Mesenchymal stem cell (in vitro differentiated cells and primary cell): Measurements from ENCODE around the gene XPA.

Experiments used
- DNase-seq: peaks from one replicate; pipeline ENCODE4 v3.0.0-alpha.2; 2013
- H2AFZ ChIP-seq: one replicate; pipeline ENCODE4 v1.6.1; 2013; ENCODE audit warnings: low read depth, mild to moderate bottlenecking, control low read depth, inconsistent platforms, low read length, moderate library complexity
- H2AK5ac ChIP-seq: 2 replicates; pipeline ENCODE4 v1.6.1; 2013; ENCODE audit warnings: low read length, moderate library complexity, mild to moderate bottlenecking, inconsistent platforms; ENCODE audit not compliant: severe bottlenecking
- H2BK120ac ChIP-seq: one replicate; pipeline ENCODE4 v1.6.1; 2013; ENCODE audit warnings: low read depth, mild to moderate bottlenecking, inconsistent platforms, low read length, moderate library complexity
- H2BK12ac ChIP-seq, 2 experiments: one replicate each; pipeline ENCODE4 v1.6.1; 2013; ENCODE audit warnings: inconsistent platforms in 2 of 2, low read length in 2 of 2, mild to moderate bottlenecking in 2 of 2, moderate library complexity in 2 of 2, control low read depth in 1 of 2
- H2BK15ac ChIP-seq: one replicate; pipeline ENCODE4 v1.6.1; 2013; ENCODE audit warnings: mild to moderate bottlenecking, low read depth, inconsistent platforms; ENCODE audit not compliant: poor library complexity, severe bottlenecking
- H2BK5ac ChIP-seq: 2 replicates; pipeline ENCODE4 v1.6.1; 2013; ENCODE audit warnings: low read depth, mild to moderate bottlenecking, low read length, control low read depth, inconsistent platforms; ENCODE audit not compliant: poor library complexity, severe bottlenecking
- H3K14ac ChIP-seq, 2 experiments: one replicate each; pipeline ENCODE4 v1.6.1; 2013; ENCODE audit warnings: inconsistent platforms in 2 of 2, low read length in 2 of 2, control low read depth in 1 of 2, mild to moderate bottlenecking in 1 of 2, moderate library complexity in 1 of 2
- H3K18ac ChIP-seq, 2 experiments: one replicate each; pipeline ENCODE4 v1.6.1; 2013; ENCODE audit warnings: inconsistent platforms in 2 of 2, low read length in 2 of 2, control low read depth in 1 of 2, low read depth in 1 of 2, mild to moderate bottlenecking in 1 of 2
- H3K23ac ChIP-seq, 2 experiments: one replicate each; pipeline ENCODE4 v1.6.1; 2013; ENCODE audit warnings: inconsistent platforms in 2 of 2, low read length in 2 of 2, mild to moderate bottlenecking in 2 of 2, moderate library complexity in 2 of 2, control low read depth in 1 of 2
- H3K27ac ChIP-seq: 2 replicates; pipeline ENCODE4 v1.5.1; 2013; ENCODE audit warnings: mild to moderate bottlenecking, moderate library complexity, low read length, control low read depth, inconsistent platforms; ENCODE audit not compliant: poor library complexity, severe bottlenecking
- H3K27me3 ChIP-seq, 2 experiments: 2 replicates each; pipeline versions ENCODE4 v1.6.1 to v1.7.0; 2013; ENCODE audit warnings: low read length in 2 of 2, mild to moderate bottlenecking in 2 of 2, moderate library complexity in 2 of 2, control low read depth in 1 of 2, inconsistent platforms in 1 of 2; ENCODE audit not compliant: control insufficient read depth in 1 of 2, insufficient read depth in 1 of 2
- H3K36me3 ChIP-seq, 2 experiments: 2 replicates each; pipeline versions ENCODE4 v1.6.1 to v1.7.0; 2013; ENCODE audit warnings: low read length in 2 of 2, control low read depth in 1 of 2, inconsistent platforms in 1 of 2, low read depth in 1 of 2, mild to moderate bottlenecking in 1 of 2; ENCODE audit not compliant: insufficient read depth in 2 of 2, control insufficient read depth in 1 of 2
- H3K4ac ChIP-seq, 2 experiments: one replicate each; pipeline ENCODE4 v1.6.1; 2013; ENCODE audit warnings: inconsistent platforms in 2 of 2, low read length in 2 of 2, mild to moderate bottlenecking in 2 of 2, moderate library complexity in 2 of 2, control low read depth in 1 of 2, low read depth in 1 of 2
- H3K4me1 ChIP-seq: 2 replicates; pipeline ENCODE4 v1.6.1; 2013; ENCODE audit warnings: low read depth, low read length, control low read depth; ENCODE audit not compliant: control insufficient read depth, insufficient read depth
- H3K4me2 ChIP-seq: 2 replicates; pipeline ENCODE4 v1.6.1; 2013; ENCODE audit warnings: low read length, mild to moderate bottlenecking, inconsistent platforms; ENCODE audit not compliant: poor library complexity, severe bottlenecking
- H3K4me3 ChIP-seq, 2 experiments: 2 replicates each; pipeline versions ENCODE4 v1.5.1 to v1.7.0; 2013; ENCODE audit warnings: low read length in 2 of 2, mild to moderate bottlenecking in 2 of 2, control low read depth in 1 of 2, low read depth in 1 of 2; ENCODE audit not compliant: insufficient read depth in 1 of 2
- H3K79me1 ChIP-seq: replicated peaks from 2 replicates; pipeline ENCODE4 v1.6.1; 2013; ENCODE audit warnings: mild to moderate bottlenecking, control low read depth, low read length, inconsistent platforms; ENCODE audit not compliant: poor library complexity, severe bottlenecking
- H3K9ac ChIP-seq: 2 replicates; pipeline ENCODE4 v1.7.0; 2013; ENCODE audit warnings: mild to moderate bottlenecking, low read length, moderate library complexity
- H3K9me3 ChIP-seq: 2 replicates; pipeline ENCODE4 v1.7.0; 2013; ENCODE audit warnings: mild to moderate bottlenecking, low read length; ENCODE audit not compliant: control insufficient read depth
- H4K8ac ChIP-seq: one replicate; pipeline ENCODE4 v1.6.1; 2013; ENCODE audit warnings: inconsistent platforms, mild to moderate bottlenecking, low read length, moderate library complexity
- H4K91ac ChIP-seq: one replicate; pipeline ENCODE4 v1.6.1; 2013; ENCODE audit warnings: mild to moderate bottlenecking, low read length, inconsistent platforms
- WGBS: methylation state at CpG from one replicate; pipeline ENCODE4 v1.1.7; 2013; ENCODE audit warnings: mixed read lengths; 5-methylcytosine and 5-hydroxymethylcytosine counted together

XPA gene

GRCh38 chr9:97627624-97628023 is 69.5 kb downstream of the XPA start:
- no peak overlapping the region for H3K4ac ChIP-seq
- no peak overlapping the region for H3K27ac ChIP-seq
- H3K18ac ChIP-seq: no peak overlapping the region
- peak overlapping the region in 1 of 2 experiments; percentile 46 for H3K4me3 ChIP-seq
- DNase-seq: peak; percentile 64
- H3K4me2 ChIP-seq: no peak overlapping the region
- peaks cover 30% of the 10 kb centered on the region for H3K79me1 ChIP-seq
- no peak overlapping the region for H2BK120ac ChIP-seq
- no peak overlapping the region for H2AK5ac ChIP-seq
- no peak overlapping the region for H2BK12ac ChIP-seq
- H3K14ac ChIP-seq: no peak overlapping the region
- H2BK5ac ChIP-seq: no peak overlapping the region
- H3K23ac ChIP-seq: no peak overlapping the region
- H3K27me3 ChIP-seq: no peaks in the 10 kb centered on the region
- peaks cover 8% of the 10 kb centered on the region for H3K4me1 ChIP-seq
- no peak overlapping the region for H2BK15ac ChIP-seq
- peaks cover 2 to 26% of the 10 kb centered on the region in 2 experiments for H3K36me3 ChIP-seq
- H4K8ac ChIP-seq: no peak overlapping the region
- H3K9me3 ChIP-seq: no peaks in the 10 kb centered on the region
- no peak overlapping the region for H4K91ac ChIP-seq
- WGBS: 70% methylated on average over 5 of the region's 5 CpGs
- no peak overlapping the region for H2AFZ ChIP-seq
- H3K9ac ChIP-seq: peak overlapping the region; percentile 68

- Histone ChIP-seq H2BK12ac (no peak overlapping the region), H3K4me2 (no peak overlapping the region), H2BK15ac (no peak overlapping the region), H3K4ac (no peak overlapping the region), H3K4me3 (no peak overlapping the region), H2BK120ac (no peak overlapping the region), H3K18ac (no peak overlapping the region), H3K4me1 (peaks cover 3% of the 10 kb centered on the region), H4K8ac (no peak overlapping the region), H3K36me3 (peaks cover 15 to 34% of the 10 kb centered on the region in 2 experiments), H2AFZ (no peak overlapping the region), H3K27me3 (no peaks in the 10 kb centered on the region), H3K9me3 (no peaks in the 10 kb centered on the region), H3K9ac (no peak overlapping the region), H3K27ac (no peak overlapping the region), H2AK5ac (no peak overlapping the region), H3K14ac (no peak overlapping the region), H2BK5ac (no peak overlapping the region), H4K91ac (no peak overlapping the region), H3K79me1 (peaks cover 36% of the 10 kb centered on the region), H3K23ac (no peak overlapping the region)
- WGBS: 97% methylated on average over 2 of the region's 3 CpGs
- no peak for DNase-seq
Measured at GRCh38 chr9:97625620-97626019, 71.5 kb downstream of the XPA start.
